Brain microvascular endothelial cell (primary cell): ENCODE measurements around the gene HOXA2.

ENCODE experiments used
- DNase-seq: peaks from one replicate; pipeline ENCODE4 v3.0.0-alpha.2; 2020
- H3K27ac ChIP-seq: fragments of 250-450 bp; sonication (Bioruptor Pico); 2 replicates; pipeline ENCODE4 v1.5.1; 2020; ENCODE audit warnings: mild to moderate bottlenecking, moderate library complexity
- H3K27me3 ChIP-seq: fragments of 250-450 bp; sonication (Bioruptor Pico); replicated peaks from 2 replicates; pipeline ENCODE4 v1.5.1; 2020; ENCODE audit warnings: mild to moderate bottlenecking
- H3K36me3 ChIP-seq: fragments of 250-450 bp; sonication (Bioruptor Pico); replicated peaks from 2 replicates; pipeline ENCODE4 v1.5.1; 2020; ENCODE audit warnings: mild to moderate bottlenecking
- H3K4me3 ChIP-seq: 2 replicates; pipeline ENCODE4 v1.5.1; 2011; ENCODE audit warnings: low read depth, mild to moderate bottlenecking, control low read depth, low read length, moderate library complexity
- CTCF ChIP-seq: IDR thresholded peaks from 2 replicates; pipeline ENCODE4 v1.5.1; 2011; ENCODE audit warnings: low read depth, mild to moderate bottlenecking, moderate library complexity, low read length, control low read depth, inconsistent platforms; ENCODE audit errors: missing control alignments
- in situ Hi-C: cut with HindIII; loops from 2 replicates; pipeline ENCODE4 v1.10.0; 2017; ENCODE audit warnings: low sequenced_read_pairs, low pct_ligation_motif_present

HOXA2 gene

GRCh38 chr7:27128034-27128433 lies 25.6 kb upstream of the HOXA2 start:
- Histone ChIP-seq H3K27ac (no peak overlapping the region), H3K27me3 (peaks cover 92% of the 10 kb centered on the region), H3K4me3 (no peak overlapping the region), H3K36me3 (no peaks in the 10 kb centered on the region)
- DNase-seq: no peak
- TF ChIP-seq CTCF: no peak
- in situ Hi-C loops: loop anchor here (10.0 kb wide), 1 partner anchor 273 kb away; no protein-coding TSS in a partner anchor

GRCh38 chr7:27126596-27127327 lies 24.3 kb upstream of the HOXA2 start:
- Histone ChIP-seq H3K27ac (no peak overlapping the region), H3K36me3 (no peaks in the 10 kb centered on the region), H3K27me3 (peaks cover 92% of the 10 kb centered on the region), H3K4me3 (no peak overlapping the region)
- DNase-seq: no peak
- in situ Hi-C loops: loop anchor here (10.0 kb wide), 1 partner anchor 272 kb away; no protein-coding TSS in a partner anchor
- no peak for TF ChIP-seq CTCF

GRCh38 chr7:27125986-27126394 lies 23.5 kb upstream of the HOXA2 start:
- Histone ChIP-seq H3K27ac (no peak overlapping the region), H3K4me3 (no peak overlapping the region), H3K27me3 (peaks cover 92% of the 10 kb centered on the region), H3K36me3 (no peaks in the 10 kb centered on the region)
- in situ Hi-C loops: loop anchor here (10.0 kb wide), 1 partner anchor 271 kb away; no protein-coding TSS in a partner anchor
- TF ChIP-seq CTCF: no peak
- DNase-seq: no peak

DNA sequence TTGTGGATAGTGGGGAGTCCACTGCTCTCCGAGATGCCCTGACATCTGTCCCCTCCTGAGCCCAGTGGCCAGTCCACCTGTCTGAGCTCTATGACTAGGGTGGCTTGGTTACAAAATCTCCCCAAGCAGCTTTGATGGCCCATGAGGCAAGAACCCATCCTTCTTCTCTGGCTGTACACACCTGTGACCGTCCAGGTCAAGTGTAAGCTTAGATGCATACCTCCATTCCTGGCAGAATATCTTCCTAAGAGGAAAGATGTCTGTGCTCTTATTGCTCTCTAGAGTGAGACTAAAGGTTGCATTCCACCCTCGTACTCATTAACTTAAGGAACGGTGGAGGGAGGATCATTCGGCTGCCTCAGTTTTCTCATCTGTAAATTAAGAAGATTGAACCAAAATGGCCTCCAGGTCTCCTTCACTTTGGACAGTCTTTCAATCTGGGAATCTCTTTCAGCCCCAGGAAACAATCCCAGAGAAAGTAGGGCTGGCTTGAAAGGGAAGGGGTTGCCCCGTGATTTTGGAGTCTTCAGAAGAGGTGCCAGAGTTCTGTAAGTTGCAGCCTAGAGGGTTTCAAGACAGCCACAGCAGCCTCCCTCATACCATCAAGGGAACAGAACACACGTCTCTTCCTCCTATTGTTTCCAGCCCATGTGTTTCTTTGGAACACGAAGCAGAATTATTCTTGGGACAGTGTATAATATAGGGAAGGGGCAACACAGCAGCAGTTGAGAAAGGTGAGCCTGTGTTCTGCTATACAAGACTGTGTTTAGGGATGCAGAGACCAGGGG lies 22.6 kb upstream of the HOXA2 start:
- H3K36me3 ChIP-seq: no peaks in the 10 kb centered on the region
- TF ChIP-seq CTCF: no peak
- DNase-seq: no peak
- in situ Hi-C loops: loop anchor here (10.0 kb wide), 1 partner anchor 270 kb away; no protein-coding TSS in a partner anchor
- H3K27ac ChIP-seq: no peak overlapping the region
- H3K27me3 ChIP-seq: peaks cover 92% of the 10 kb centered on the region
- H3K4me3 ChIP-seq: no peak overlapping the region

- TF ChIP-seq CTCF: no peak
- in situ Hi-C loops: loop anchor here (10.0 kb wide), 1 partner anchor 269 kb away; no protein-coding TSS in a partner anchor
- no peaks in the 10 kb centered on the region for H3K36me3 ChIP-seq
- DNase-seq: no peak
- no peak overlapping the region for H3K4me3 ChIP-seq
- no peak overlapping the region for H3K27ac ChIP-seq
- peaks cover 92% of the 10 kb centered on the region for H3K27me3 ChIP-seq
Measured at GRCh38 chr7:27124096-27124901, 21.8 kb upstream of the HOXA2 start.
